ENCODE data around the gene PI4K2A. TPM values are rescaled to one million over a fixed set of nuclear protein-coding genes. Genes with fewer than 3 reads are reported as not detected.

PI4K2A gene
- 10 to 100 TPM; 15.4 to 16.6 TPM for total RNA-seq

DNA sequence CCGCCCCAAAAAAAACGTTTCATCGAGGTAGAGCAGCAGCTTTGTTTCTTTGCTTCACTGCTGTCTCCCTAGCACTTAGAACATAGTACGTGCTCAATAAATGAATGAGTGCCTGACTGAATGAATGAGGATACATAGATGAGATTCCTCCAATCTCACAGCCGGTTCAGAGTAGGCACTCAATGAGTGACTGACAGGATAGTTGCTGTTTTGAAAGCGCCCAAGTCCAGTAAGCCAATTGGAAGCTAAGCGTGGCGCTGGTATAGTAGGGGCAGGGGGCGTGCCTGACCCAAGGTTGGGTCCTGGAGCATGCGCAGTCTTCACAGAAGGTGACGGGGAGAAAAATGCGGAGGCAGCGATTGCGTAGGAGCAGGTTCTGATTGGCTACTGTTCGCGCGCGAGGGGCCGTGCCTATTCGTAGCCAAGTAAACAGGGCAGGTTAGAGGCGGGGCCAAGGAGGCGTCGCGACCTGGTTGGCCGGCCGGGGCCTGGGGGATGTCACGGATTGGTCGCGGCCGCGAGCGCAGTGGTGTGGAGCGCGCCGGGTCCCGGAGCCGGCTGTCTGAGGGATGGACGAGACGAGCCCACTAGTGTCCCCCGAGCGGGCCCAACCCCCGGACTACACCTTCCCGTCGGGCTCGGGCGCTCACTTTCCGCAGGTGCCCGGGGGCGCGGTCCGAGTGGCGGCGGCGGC lies at the start of gene PI4K2A:
TSS of gene PI4K2A (plus strand) at position 498 of the 694 bp plus-strand sequence. CDS start at position 570, 72 bp downstream.
- H3K36me3 Mint-ChIP-seq (ENCODE audit: insufficient read depth in 2 of 2), result no peaks in the 10 kb centered on the region
- no peaks in the 10 kb centered on the region for H3K9me3 Mint-ChIP-seq
- DNase-seq (peak; percentile 99 to 100), ATAC-seq (replicated peaks in 1 of 2) (peak; percentile 99)
- H3K4me3 Mint-ChIP-seq, result peak within 1 kb of the TSS; percentile 87 to 88
- peak within 1 kb of the TSS; percentile 89 for H3K27ac Mint-ChIP-seq
- no peaks in the 10 kb centered on the region for H3K27me3 Mint-ChIP-seq (ENCODE audit: low read depth)
- H3K4me1 Mint-ChIP-seq (ENCODE audit: low read depth), result peaks cover 26% of the 10 kb centered on the region

DNA sequence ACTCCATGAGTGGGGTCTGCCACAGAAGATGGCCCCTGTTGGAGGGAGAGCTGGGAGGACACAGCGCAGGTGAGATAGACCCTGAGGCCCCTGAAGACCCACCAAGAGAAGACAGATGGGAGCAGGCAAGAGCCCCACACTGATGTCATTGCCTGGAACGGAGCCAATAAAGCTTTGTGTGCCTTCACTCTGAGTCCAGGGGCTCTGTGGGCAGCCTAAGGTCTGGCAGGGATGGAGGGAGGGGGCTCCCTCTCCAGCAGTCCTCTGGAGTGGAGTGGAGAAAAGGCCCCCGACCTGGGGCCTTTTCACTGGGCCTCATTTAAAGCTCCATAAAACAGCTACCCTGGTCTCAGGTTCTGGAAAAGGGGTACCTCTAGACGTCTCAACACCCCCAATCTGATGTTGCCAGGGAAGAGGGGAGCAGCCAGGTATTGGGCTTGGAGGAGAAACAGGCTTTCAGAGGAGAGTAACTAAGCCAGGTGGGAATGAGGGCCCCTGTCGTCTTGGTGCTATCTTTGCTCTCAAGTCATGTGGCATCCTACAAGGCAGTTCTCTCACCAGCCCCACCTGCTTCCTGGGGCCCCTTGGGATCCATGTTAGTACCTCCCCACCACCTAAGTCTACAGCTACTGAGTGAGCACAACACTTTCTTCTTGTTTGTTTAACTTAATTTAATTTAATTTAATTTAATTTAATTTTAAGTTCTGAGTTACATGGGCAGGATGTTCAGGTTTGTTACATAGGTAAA lies 49.5 kb upstream of the PI4K2A start:
- H3K4me3 Mint-ChIP-seq, result peak overlapping the region in 1 of 2 donors; percentile 15
- no peak overlapping the region for H3K27ac Mint-ChIP-seq

DNA sequence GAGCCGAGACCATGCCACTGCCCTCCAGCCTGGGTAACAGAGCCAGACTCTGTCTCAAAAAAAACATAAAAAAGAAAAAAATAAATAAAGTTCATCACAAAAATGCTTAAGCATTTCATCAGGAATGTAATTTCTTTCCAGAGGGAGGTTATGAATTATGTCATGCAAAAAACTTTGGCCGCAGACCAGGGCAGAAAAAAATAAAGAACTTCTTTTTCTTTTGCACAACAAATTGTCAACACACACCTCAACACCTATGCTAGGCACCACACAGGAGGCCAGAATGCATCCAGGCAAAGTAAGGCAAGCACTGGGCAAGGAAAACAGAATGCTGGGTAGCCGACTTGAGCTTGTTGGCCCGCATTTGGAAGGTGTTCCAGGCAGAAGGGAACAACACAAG lies 47.0 kb upstream of the PI4K2A start:
- H3K9me3 Mint-ChIP-seq, result no peaks in the 10 kb centered on the region
- no peaks in the 10 kb centered on the region for H3K27me3 Mint-ChIP-seq (ENCODE audit: low read depth)
- DNase-seq, result no peak
- no peak overlapping the region for H3K27ac Mint-ChIP-seq
- H3K4me1 Mint-ChIP-seq (ENCODE audit: low read depth), result no peaks in the 10 kb centered on the region
- no peak overlapping the region for H3K4me3 Mint-ChIP-seq
- no peaks in the 10 kb centered on the region for H3K36me3 Mint-ChIP-seq (ENCODE audit: insufficient read depth in 2 of 2)
- ATAC-seq (replicated peaks in 1 of 2), result no peak

More for the DNA sequence above, 49.5 kb upstream of the PI4K2A start:
- H3K9me3 Mint-ChIP-seq, result no peaks in the 10 kb centered on the region
- H3K4me1 Mint-ChIP-seq (ENCODE audit: low read depth), result no peaks in the 10 kb centered on the region
- DNase-seq, result no peak
- H3K27me3 Mint-ChIP-seq (ENCODE audit: low read depth), result no peaks in the 10 kb centered on the region
- peak in 1 of 2 donors; percentile 17 for ATAC-seq (replicated peaks in 1 of 2)
- H3K36me3 Mint-ChIP-seq (ENCODE audit: insufficient read depth in 2 of 2), result no peaks in the 10 kb centered on the region

DNA sequence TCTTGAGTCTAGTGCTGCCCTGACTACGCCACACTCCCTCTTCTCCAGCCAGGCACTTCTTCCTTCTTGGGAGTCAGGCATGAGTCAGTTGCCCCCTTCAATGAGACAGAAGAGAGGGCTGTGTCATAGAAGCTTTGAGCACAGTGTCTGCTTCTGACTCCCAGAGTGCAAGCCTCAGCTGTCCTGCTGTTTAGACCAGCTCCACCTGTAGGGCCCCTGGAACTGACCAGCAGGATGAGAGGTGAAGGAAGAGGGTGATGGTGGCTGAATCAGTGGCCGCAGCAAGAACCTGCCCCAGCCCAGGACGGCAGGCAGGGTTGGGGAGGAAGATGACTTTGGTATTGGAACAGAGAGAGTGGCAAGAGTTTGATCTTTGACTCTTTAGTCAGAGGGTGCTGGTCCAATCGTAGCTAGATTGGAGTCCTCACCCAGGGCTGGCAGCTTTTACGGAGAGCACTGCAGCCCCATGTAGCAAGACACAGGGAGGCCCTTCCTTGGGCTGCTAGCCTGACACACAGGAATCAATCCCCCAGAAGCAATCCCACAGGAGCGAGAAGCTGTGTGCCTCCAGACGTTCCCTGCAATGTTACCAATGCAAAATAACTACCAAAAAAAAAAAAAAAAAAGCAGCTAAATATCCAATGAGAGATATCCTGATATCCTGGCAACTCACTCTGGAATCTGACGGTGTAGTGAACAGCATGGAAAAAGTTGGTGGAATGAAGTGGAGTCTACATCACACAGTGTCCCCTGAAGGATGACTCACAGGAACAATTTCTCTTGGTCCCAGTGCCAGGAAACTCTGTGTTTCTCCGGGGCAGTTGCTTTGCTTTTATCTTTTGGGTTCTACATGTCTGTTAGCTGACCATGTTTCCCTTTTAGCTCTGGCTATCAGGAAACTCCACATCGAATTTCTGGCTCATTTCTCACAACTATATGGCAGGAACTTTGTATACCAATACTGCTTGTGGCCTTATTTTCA lies 44.1 kb upstream of the PI4K2A start:
- ATAC-seq (replicated peaks in 1 of 2) (no peak), DNase-seq (no peak)
- Mint-ChIP-seq H3K36me3 (ENCODE audit: insufficient read depth in 2 of 2) (no peaks in the 10 kb centered on the region), H3K27me3 (ENCODE audit: low read depth) (no peaks in the 10 kb centered on the region), H3K27ac (no peak overlapping the region), H3K4me1 (ENCODE audit: low read depth) (no peaks in the 10 kb centered on the region), H3K9me3 (no peaks in the 10 kb centered on the region), H3K4me3 (no peak overlapping the region)

DNA sequence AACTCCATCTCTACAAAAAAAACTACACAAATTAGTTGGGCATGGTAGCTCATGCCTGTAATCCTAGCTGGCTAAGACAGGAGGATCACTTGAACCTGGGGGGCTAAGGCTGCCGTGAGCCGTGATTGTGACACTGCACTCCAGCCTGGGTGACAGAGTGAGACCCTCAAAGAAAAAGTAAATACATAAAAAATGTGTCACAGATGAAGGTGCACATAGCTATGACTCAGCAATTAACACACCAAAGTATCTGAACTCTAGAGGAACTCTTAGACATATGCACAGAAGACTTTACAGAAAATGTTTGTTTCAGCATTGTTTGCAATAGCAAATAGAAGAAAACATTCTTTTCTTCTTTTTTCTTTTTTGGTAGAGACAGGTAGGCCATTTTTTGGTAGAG lies 42.7 kb upstream of the PI4K2A start:
- ATAC-seq (replicated peaks in 1 of 2), result no peak
- Mint-ChIP-seq H3K4me3 (no peak overlapping the region), H3K9me3 (no peaks in the 10 kb centered on the region)

DNA sequence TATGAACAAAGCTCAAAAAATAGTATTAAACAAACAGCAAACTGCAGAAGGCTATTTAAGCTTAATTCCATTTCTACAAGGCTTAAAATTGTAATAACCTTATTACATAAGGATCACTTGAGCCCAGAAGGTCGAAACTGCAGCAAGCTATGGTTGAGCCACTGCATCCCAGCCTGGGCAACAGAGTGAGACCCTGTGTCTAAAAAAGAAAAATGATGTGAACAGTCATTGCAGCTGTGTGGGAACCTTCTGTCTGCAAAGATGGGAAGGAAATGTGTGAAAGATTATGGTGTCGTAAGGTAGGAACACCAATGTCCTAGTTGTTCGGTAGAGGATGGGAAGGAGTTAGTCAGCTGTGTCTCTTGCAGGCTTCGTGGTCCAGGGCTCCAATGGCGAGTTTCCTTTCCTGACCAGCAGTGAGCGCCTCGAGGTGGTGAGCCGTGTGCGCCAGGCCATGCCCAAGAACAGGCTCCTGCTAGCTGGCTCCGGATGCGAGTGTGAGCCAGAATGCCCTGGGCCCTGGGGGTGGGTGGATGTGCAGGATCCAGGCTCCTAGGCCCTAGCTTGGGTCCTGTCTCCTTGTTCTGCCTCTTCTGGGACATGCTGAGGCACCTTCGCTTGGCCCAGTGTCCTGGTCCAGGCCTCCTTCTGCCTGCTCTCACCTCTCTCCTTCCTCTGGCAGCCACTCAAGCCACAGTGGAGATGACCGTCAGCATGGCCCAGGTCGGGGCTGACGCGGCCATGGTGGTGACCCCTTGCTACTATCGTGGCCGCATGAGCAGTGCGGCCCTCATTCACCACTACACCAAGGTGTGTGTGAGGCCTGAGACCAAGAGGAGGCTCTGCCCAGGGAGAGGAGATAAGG lies 41.8 kb upstream of the PI4K2A start:
- H3K27ac Mint-ChIP-seq, result no peak overlapping the region

More for the DNA sequence above, 42.7 kb upstream of the PI4K2A start:
- H3K4me1 Mint-ChIP-seq (ENCODE audit: low read depth), result no peaks in the 10 kb centered on the region
- H3K36me3 Mint-ChIP-seq (ENCODE audit: insufficient read depth in 2 of 2), result no peaks in the 10 kb centered on the region
- H3K27me3 Mint-ChIP-seq (ENCODE audit: low read depth), result no peaks in the 10 kb centered on the region
- DNase-seq, result no peak
- no peak overlapping the region for H3K27ac Mint-ChIP-seq

DNA sequence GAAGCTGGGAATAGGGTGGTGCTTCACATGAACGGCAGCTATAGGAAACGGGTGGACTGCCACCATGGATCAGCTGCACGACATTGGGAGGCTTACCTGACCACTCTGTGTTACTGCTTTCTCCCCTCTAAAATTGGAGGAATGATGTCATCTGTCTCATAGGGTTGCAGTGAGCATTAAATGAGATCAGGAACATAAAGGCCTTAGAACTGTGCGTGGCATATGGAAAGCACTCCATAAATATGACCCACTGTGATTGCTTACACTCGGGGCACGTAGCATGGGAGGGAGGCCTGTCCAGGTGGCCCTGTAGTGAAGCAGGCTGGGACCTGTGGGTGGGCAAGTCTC lies 41.2 kb upstream of the PI4K2A start:
- ATAC-seq (replicated peaks in 1 of 2) (no peak), DNase-seq (no peak)
- Mint-ChIP-seq H3K4me3 (no peak overlapping the region), H3K36me3 (ENCODE audit: insufficient read depth in 2 of 2) (no peaks in the 10 kb centered on the region), H3K27ac (no peak overlapping the region), H3K27me3 (ENCODE audit: low read depth) (no peaks in the 10 kb centered on the region), H3K9me3 (no peaks in the 10 kb centered on the region), H3K4me1 (ENCODE audit: low read depth) (no peaks in the 10 kb centered on the region)

More for the DNA sequence above, 41.8 kb upstream of the PI4K2A start:
- Mint-ChIP-seq H3K4me1 (ENCODE audit: low read depth) (no peaks in the 10 kb centered on the region), H3K4me3 (no peak overlapping the region), H3K9me3 (no peaks in the 10 kb centered on the region), H3K27me3 (ENCODE audit: low read depth) (no peaks in the 10 kb centered on the region), H3K36me3 (ENCODE audit: insufficient read depth in 2 of 2) (no peaks in the 10 kb centered on the region)
- DNase-seq (no peak), ATAC-seq (replicated peaks in 1 of 2) (no peak)

DNA sequence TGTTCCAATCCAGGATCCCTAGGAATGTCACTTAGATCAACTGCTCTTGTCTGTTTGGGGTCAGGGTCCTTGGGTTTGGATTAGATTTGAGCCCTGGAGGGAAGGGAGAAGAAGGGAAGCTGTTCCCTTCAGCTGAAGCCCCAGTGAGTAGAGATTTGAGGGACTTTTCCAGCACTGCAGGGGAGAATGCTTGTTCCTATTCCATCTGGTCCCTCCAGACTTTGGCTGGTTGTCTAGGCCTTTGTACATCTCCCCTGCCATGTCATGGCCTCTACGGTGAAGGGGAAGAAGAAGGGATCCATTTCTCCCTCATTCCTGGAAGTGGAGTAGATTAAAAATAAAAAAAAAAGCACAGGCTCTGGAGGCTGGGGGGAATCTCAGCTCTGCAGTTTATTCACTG lies 39.9 kb upstream of the PI4K2A start:
- H3K27me3 Mint-ChIP-seq (ENCODE audit: low read depth), result no peaks in the 10 kb centered on the region
- ATAC-seq (replicated peaks in 1 of 2), result no peak
- H3K4me1 Mint-ChIP-seq (ENCODE audit: low read depth), result no peaks in the 10 kb centered on the region
- no peak overlapping the region for H3K27ac Mint-ChIP-seq
- H3K36me3 Mint-ChIP-seq (ENCODE audit: insufficient read depth in 2 of 2), result no peaks in the 10 kb centered on the region
- no peak for DNase-seq
- H3K9me3 Mint-ChIP-seq, result no peaks in the 10 kb centered on the region
- H3K4me3 Mint-ChIP-seq, result no peak overlapping the region

DNA sequence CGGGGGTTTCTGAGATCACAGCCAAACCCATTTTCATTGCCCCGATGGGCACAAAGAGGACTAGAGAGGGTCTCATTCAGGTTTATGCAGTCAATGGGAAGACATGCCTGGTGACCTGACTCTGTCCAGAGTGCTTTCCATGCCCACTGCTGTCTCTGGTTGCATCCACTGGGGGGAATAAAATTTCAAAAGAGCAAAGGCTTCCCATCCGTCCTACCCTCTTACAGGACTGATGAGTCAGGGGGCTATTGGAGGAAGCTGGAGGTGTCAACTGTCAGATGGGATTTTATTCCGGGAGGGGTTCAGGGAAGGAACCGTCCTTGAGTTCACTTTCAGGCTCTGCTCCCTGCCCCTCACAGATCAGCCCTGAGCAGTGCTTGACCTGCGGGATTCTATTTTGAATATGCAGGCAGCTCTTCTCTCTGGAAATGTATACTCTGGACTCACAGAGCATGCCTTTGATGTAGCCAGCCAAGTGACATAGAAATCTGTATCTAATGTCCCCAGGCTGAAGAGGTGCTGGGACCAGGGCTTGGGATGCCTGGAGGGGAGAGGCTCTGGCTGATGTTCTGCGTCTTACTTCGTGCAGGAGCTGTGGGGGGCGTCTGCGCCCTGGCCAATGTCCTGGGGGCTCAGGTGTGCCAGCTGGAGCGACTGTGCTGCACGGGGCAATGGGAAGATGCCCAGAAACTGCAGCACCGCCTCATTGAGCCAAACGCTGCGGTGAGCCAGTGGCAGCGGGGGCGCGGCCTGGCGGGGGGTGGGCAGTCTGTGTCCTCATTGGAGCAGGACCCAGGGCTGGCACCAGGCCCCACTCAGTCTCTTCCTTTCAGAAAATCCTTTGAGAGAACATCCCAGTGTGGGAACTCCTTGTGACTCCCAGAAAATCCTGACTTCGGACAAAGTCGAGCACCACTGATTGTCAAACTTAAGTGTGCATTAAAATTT lies 38.9 kb upstream of the PI4K2A start:
- Mint-ChIP-seq H3K4me3 (no peak overlapping the region), H3K4me1 (ENCODE audit: low read depth) (no peaks in the 10 kb centered on the region), H3K9me3 (no peaks in the 10 kb centered on the region), H3K36me3 (ENCODE audit: insufficient read depth in 2 of 2) (no peaks in the 10 kb centered on the region), H3K27ac (no peak overlapping the region), H3K27me3 (ENCODE audit: low read depth) (no peaks in the 10 kb centered on the region)
- DNase-seq, result no peak
- no peak for ATAC-seq (replicated peaks in 1 of 2)

DNA sequence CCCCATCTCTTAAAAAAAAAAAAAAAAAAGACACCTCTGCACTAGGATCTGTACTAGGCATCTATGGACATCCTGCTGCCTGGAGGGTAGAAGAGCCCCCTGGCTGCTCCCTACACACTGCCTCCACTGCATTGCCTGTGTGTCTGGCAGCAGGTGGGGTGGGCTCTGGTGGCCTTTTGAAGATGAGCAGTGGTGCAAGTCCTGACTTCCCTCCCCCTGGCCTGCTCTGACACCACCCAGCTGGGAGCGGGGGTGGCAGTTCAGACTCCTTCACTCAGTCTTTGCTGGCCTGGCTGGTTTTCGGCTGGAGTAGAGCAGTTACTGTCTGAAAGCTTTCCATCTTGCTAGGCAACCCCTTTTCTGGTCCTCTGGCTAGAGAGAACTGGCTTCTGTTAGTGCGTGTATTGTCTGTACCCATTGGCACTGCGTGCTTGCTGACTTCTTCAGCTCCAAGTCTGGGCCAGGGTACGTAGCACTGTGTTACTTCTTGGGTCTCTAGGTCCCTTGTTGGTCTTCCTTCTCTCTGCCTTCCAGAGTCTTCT lies 33.3 kb upstream of the PI4K2A start:
- ATAC-seq (replicated peaks in 1 of 2), result no peak
- Mint-ChIP-seq H3K4me1 (ENCODE audit: low read depth) (no peaks in the 10 kb centered on the region), H3K36me3 (ENCODE audit: insufficient read depth in 2 of 2) (no peaks in the 10 kb centered on the region), H3K27ac (no peak overlapping the region), H3K4me3 (no peak overlapping the region), H3K9me3 (no peaks in the 10 kb centered on the region), H3K27me3 (ENCODE audit: low read depth) (no peaks in the 10 kb centered on the region)
- DNase-seq, result no peak

DNA sequence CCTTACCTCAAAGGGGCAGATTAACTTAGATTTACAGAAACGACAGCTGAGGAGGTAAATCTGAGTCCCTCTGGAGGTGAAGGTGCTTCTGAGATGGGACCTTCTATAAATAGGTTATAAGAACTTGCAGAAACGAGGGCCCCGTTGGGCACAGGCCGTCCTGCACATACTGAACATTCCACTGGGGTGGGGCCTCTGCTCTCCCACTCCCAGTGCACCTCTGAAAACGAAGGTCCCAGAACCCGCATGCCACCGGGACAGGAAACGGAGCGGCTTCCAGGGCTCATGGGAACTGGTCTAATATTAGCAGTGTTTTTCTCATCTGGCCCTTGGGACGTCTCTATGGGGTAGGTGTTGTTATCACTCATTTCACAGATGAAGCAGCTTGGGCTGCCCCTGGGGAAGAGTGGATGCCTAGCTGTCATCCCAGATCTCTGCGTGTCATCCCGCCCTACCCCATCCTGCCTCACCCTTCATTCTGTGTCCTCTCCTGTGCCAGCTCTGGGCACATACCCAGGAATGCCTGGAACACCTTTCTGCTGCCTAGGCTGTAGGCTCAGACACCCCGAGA lies 31.4 kb upstream of the PI4K2A start:
- Mint-ChIP-seq H3K9me3 (no peaks in the 10 kb centered on the region), H3K27me3 (ENCODE audit: low read depth) (no peaks in the 10 kb centered on the region), H3K36me3 (ENCODE audit: insufficient read depth in 2 of 2) (no peaks in the 10 kb centered on the region), H3K27ac (no peak overlapping the region), H3K4me3 (no peak overlapping the region), H3K4me1 (ENCODE audit: low read depth) (no peaks in the 10 kb centered on the region)
- no peak for DNase-seq
- ATAC-seq (replicated peaks in 1 of 2), result no peak

Data from activated T-cell treated with anti-CD3 and anti-CD28 coated beads, Interleukin-2, amount 50 U/mL, for 72 hours (primary cell).